H9 (cell line): Measurements from ENCODE around the gene CTNS. TPM values are rescaled to one million over a fixed set of nuclear protein-coding genes. Genes with fewer than 3 reads are reported as not detected.

ENCODE experiments used
- DNase-seq: peaks from one replicate; pipeline ENCODE4 v3.0.0-alpha.2; 2017
- H2AFZ ChIP-seq: one replicate; pipeline ENCODE4 v1.6.1; 2013; ENCODE audit warnings: mild to moderate bottlenecking, low read length, control low read depth, moderate library complexity
- H2AK5ac ChIP-seq: 2 replicates; pipeline ENCODE4 v1.6.1; 2013; ENCODE audit warnings: low read length, control low read depth, mixed read lengths; ENCODE audit not compliant: insufficient read length
- H2BK120ac ChIP-seq: one replicate; pipeline ENCODE4 v1.6.1; 2013; ENCODE audit warnings: low read depth, mild to moderate bottlenecking, low read length, control low read depth, inconsistent platforms; ENCODE audit not compliant: poor library complexity, severe bottlenecking
- H2BK12ac ChIP-seq: 2 replicates; pipeline ENCODE4 v1.6.1; 2013; ENCODE audit warnings: low read length, control low read depth, mixed read lengths, low read depth; ENCODE audit not compliant: insufficient read length
- H2BK15ac ChIP-seq: 2 replicates; pipeline ENCODE4 v1.6.1; 2013; ENCODE audit warnings: low read depth, low read length, control low read depth
- H2BK20ac ChIP-seq: one replicate; pipeline ENCODE4 v1.6.1; 2013; ENCODE audit warnings: low read depth, mild to moderate bottlenecking, low read length, control low read depth, inconsistent platforms; ENCODE audit not compliant: poor library complexity, severe bottlenecking
- H2BK5ac ChIP-seq: 2 replicates; pipeline ENCODE4 v1.6.1; 2013; ENCODE audit warnings: low read length, control low read depth, mixed read lengths; ENCODE audit not compliant: insufficient read length
- H3K14ac ChIP-seq: 2 replicates; pipeline ENCODE4 v1.6.1; 2013; ENCODE audit warnings: low read length, control low read depth; ENCODE audit not compliant: insufficient read depth
- H3K18ac ChIP-seq: 2 replicates; pipeline ENCODE4 v1.6.1; 2013; ENCODE audit warnings: low read depth, mild to moderate bottlenecking, mixed read lengths, low read length, control low read depth; ENCODE audit not compliant: insufficient read length
- H3K23ac ChIP-seq: 2 replicates; pipeline ENCODE4 v1.6.1; 2013; ENCODE audit warnings: low read length, control low read depth, mixed read lengths, low read depth; ENCODE audit not compliant: insufficient read length
- H3K23me2 ChIP-seq: 2 replicates; pipeline ENCODE4 v1.6.1; 2013; ENCODE audit warnings: low read depth, mild to moderate bottlenecking, mixed read lengths, low read length, control low read depth; ENCODE audit not compliant: insufficient read length, poor library complexity, severe bottlenecking
- H3K27ac ChIP-seq: 2 replicates; pipeline ENCODE4 v1.5.1; 2013; ENCODE audit warnings: low read length, control low read depth, mixed read lengths, low read depth; ENCODE audit not compliant: insufficient read length
- H3K27me3 ChIP-seq: 2 replicates; pipeline ENCODE4 v1.6.1; 2013; ENCODE audit warnings: low read length, control low read depth, inconsistent platforms; ENCODE audit not compliant: insufficient read depth
- H3K4ac ChIP-seq: 2 replicates; pipeline ENCODE4 v1.6.1; 2013; ENCODE audit warnings: low read depth, mild to moderate bottlenecking, control low read depth, inconsistent platforms, low read length, moderate library complexity
- H3K4me1 ChIP-seq: 2 replicates; pipeline ENCODE4 v1.6.1; 2013; ENCODE audit warnings: low read length, control low read depth, inconsistent platforms; ENCODE audit not compliant: insufficient read depth
- H3K4me2 ChIP-seq: 2 replicates; pipeline ENCODE4 v1.6.1; 2013; ENCODE audit warnings: low read length, control low read depth, mixed read lengths; ENCODE audit not compliant: insufficient read length, insufficient read depth
- H3K56ac ChIP-seq: 2 replicates; pipeline ENCODE4 v1.6.1; 2013; ENCODE audit warnings: low read depth, mild to moderate bottlenecking, mixed read lengths, low read length, control low read depth; ENCODE audit not compliant: insufficient read length
- H3K79me1 ChIP-seq: 2 replicates; pipeline ENCODE4 v1.6.1; 2013; ENCODE audit warnings: low read depth, mild to moderate bottlenecking, moderate library complexity, low read length, control low read depth, inconsistent platforms; ENCODE audit not compliant: insufficient read depth, poor library complexity, severe bottlenecking
- H3K79me2 ChIP-seq: 2 replicates; pipeline ENCODE4 v1.6.1; 2013; ENCODE audit warnings: low read length, control low read depth, inconsistent platforms; ENCODE audit not compliant: insufficient read depth
- H3K9ac ChIP-seq: 2 replicates; pipeline ENCODE4 v1.6.1; 2013; ENCODE audit warnings: low read length, control low read depth, mixed read lengths; ENCODE audit not compliant: insufficient read length; ENCODE audit errors: extremely low read depth
- H3K9me3 ChIP-seq: one replicate; pipeline ENCODE4 v1.6.1; 2013; ENCODE audit warnings: low read depth, low read length, inconsistent platforms; ENCODE audit not compliant: control insufficient read depth
- H3T11ph ChIP-seq: one replicate; pipeline ENCODE4 v1.6.1; 2013; ENCODE audit warnings: mild to moderate bottlenecking, low read length, control low read depth, inconsistent platforms
- H4K20me1 ChIP-seq: one replicate; pipeline ENCODE4 v1.6.1; 2013; ENCODE audit not compliant: control insufficient read depth, insufficient read length, insufficient read depth
- H4K5ac ChIP-seq: 2 replicates; pipeline ENCODE4 v1.6.1; 2013; ENCODE audit warnings: low read depth, mild to moderate bottlenecking, mixed read lengths, low read length, control low read depth; ENCODE audit not compliant: insufficient read length
- H4K8ac ChIP-seq: replicated peaks from 2 replicates; pipeline ENCODE4 v1.6.1; 2013; ENCODE audit warnings: low read length, control low read depth, mixed read lengths, low read depth; ENCODE audit not compliant: insufficient read length
- H4K91ac ChIP-seq: 2 replicates; pipeline ENCODE4 v1.6.1; 2013; ENCODE audit warnings: low read depth, mild to moderate bottlenecking, moderate library complexity, mixed read lengths, low read length, control low read depth; ENCODE audit not compliant: insufficient read length
- H3K27ac Mint-ChIP-seq, 3 experiments: 2 replicates in 2 of 3; 3 replicates in 1 of 3; pipeline ENCODE4 v1.8.0; 2020 to 2021; ENCODE audit warnings: mixed read lengths in 3 of 3, mild to moderate bottlenecking in 1 of 3, moderate library complexity in 1 of 3
- H3K27me3 Mint-ChIP-seq: 2 replicates; pipeline ENCODE4 v1.8.0; 2021; ENCODE audit warnings: low read depth, mild to moderate bottlenecking, moderate library complexity, mixed read lengths
- H3K36me3 Mint-ChIP-seq, 3 experiments: 2 replicates in 2 of 3; 3 replicates in 1 of 3; pipeline ENCODE4 v1.8.0; 2020 to 2021; ENCODE audit warnings: low read depth in 3 of 3, mixed read lengths in 3 of 3; ENCODE audit not compliant: insufficient read depth in 1 of 3
- H3K4me1 Mint-ChIP-seq, 2 experiments: 2 replicates each; pipeline ENCODE4 v1.8.0; 2020; ENCODE audit warnings: mixed read lengths in 2 of 2
- H3K4me3 Mint-ChIP-seq, 2 experiments: 2 replicates in 1 of 2; 3 replicates in 1 of 2; pipeline ENCODE4 v1.8.0; 2020 to 2021; ENCODE audit warnings: mild to moderate bottlenecking in 2 of 2, mixed read lengths in 2 of 2, moderate library complexity in 1 of 2
- H3K9me3 Mint-ChIP-seq, 2 experiments: 2 replicates in 1 of 2; 3 replicates in 1 of 2; pipeline ENCODE4 v1.8.0; 2020; ENCODE audit warnings: mild to moderate bottlenecking in 2 of 2, mixed read lengths in 2 of 2, moderate library complexity in 1 of 2
- WGBS: extraction: QIAGEN DNeasy Blood & Tissue Kit; methylation state at CpG from one replicate; pipeline ENCODE4 v1.1.7; 2013; ENCODE audit warnings: missing lambda C conversion rate, low lambda C conversion rate, mixed read lengths; ENCODE audit not compliant: insufficient read length; ENCODE audit errors: extremely low coverage; 5-methylcytosine and 5-hydroxymethylcytosine counted together
- total RNA-seq: library from RNA; stranded (reverse); gene quantifications from 2 replicates; pipeline ENCODE4 v1.2.1, GENCODE V29; 2021
- TF ChIP-seq, protein P1 (sequence below): fragments of 200-600 bp; sonication (generic); conservative IDR thresholded peaks from 3 replicates; pipeline ENCODE4 v1.8.0; 2021; ENCODE audit warnings: antibody characterized with exemption, mild to moderate bottlenecking

CTNS gene
- total RNA-seq, 1 experiment from 2014 or later = 12.8 TPM

DNA sequence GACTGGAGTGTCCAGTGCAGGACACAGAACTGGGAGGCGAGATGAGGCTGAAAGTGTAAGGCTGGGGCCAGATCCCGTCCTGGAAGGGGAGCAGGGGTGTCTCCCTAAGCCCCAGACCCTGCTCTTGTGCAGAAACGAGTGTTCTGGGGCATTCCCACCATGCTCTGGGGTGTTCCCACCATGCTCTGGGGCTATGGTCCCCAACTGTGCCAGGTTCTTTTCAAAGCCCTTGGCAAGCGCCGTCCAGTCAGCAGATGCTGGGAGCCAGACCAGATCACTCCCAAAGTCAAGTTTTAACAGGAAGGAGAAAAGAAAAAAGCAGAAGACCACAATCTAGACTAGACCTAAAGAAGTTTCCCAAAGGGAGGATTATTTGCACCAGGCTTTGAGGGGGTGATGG lies 29.3 kb downstream of the CTNS start:
- no peak overlapping the region; a peak in 1 of 7 replicates for H3K27ac Mint-ChIP-seq
- Histone ChIP-seq H4K20me1 (no peaks in the 10 kb centered on the region), H3K4me1 (peaks cover 3% of the 10 kb centered on the region; the same call in 1 of the 2 replicates), H2BK5ac (no peak overlapping the region), H3T11ph (no peak overlapping the region), H3K56ac (no peak overlapping the region), H4K5ac (no peak overlapping the region), H4K91ac (no peak overlapping the region), H3K27me3 (no peaks in the 10 kb centered on the region), H3K18ac (no peak overlapping the region), H2BK15ac (no peak overlapping the region), H3K14ac (no peak overlapping the region), H2BK120ac (no peak overlapping the region), H3K4me2 (no peak overlapping the region), H2BK12ac (no peak overlapping the region), H3K23ac (no peak overlapping the region), H3K23me2 (peaks cover 9% of the 10 kb centered on the region), H3K9me3 (no peaks in the 10 kb centered on the region), H2AK5ac (no peak overlapping the region), H3K79me2 (peaks cover 7% of the 10 kb centered on the region; the same call in 1 of the 2 replicates), H3K9ac (no peak overlapping the region), H4K8ac (no peak overlapping the region), H2AFZ (no peak overlapping the region), H3K27ac (no peak overlapping the region), H3K79me1 (peaks cover 4% of the 10 kb centered on the region), H2BK20ac (no peak overlapping the region), H3K4ac (no peak overlapping the region)
- no peak for DNase-seq
- no CpG with 5 or more reads among the region's 5 CpGs for WGBS
- peaks cover 16 to 17% of the 10 kb centered on the region in 2 experiments for H3K4me1 Mint-ChIP-seq
- peaks cover 10 to 40% (median 19%) of the 10 kb centered on the region in 3 experiments for H3K36me3 Mint-ChIP-seq
- H3K27me3 Mint-ChIP-seq = no peaks in the 10 kb centered on the region
- H3K9me3 Mint-ChIP-seq = no peaks in the 10 kb centered on the region
- TF ChIP-seq, protein P1, sequence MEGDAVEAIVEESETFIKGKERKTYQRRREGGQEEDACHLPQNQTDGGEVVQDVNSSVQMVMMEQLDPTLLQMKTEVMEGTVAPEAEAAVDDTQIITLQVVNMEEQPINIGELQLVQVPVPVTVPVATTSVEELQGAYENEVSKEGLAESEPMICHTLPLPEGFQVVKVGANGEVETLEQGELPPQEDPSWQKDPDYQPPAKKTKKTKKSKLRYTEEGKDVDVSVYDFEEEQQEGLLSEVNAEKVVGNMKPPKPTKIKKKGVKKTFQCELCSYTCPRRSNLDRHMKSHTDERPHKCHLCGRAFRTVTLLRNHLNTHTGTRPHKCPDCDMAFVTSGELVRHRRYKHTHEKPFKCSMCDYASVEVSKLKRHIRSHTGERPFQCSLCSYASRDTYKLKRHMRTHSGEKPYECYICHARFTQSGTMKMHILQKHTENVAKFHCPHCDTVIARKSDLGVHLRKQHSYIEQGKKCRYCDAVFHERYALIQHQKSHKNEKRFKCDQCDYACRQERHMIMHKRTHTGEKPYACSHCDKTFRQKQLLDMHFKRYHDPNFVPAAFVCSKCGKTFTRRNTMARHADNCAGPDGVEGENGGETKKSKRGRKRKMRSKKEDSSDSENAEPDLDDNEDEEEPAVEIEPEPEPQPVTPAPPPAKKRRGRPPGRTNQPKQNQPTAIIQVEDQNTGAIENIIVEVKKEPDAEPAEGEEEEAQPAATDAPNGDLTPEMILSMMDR = no peak
- peak overlapping the region; percentile 60 to 98; a peak in 4 of 5 replicates for H3K4me3 Mint-ChIP-seq
